Smooth muscle cell (in vitro differentiated cells): ENCODE measurements around the gene IST1. TPM values are rescaled to one million over a fixed set of nuclear protein-coding genes. Genes with fewer than 3 reads are reported as not detected.

Experiments used
- DNase-seq: peaks from one replicate; lab custom pipeline; 2025; ENCODE audit not compliant: unreplicated experiment; lab: John Stamatoyannopoulos, UW
- H2AFZ ChIP-seq: fragments of 200-600 bp; sonication (generic); 2 replicates; pipeline ENCODE4 v1.6.0; 2016; ENCODE audit warnings: antibody characterized with exemption, low read depth, mild to moderate bottlenecking
- H3F3A ChIP-seq: fragments of 200-600 bp; sonication (generic); 2 replicates; pipeline ENCODE4 v1.6.0; 2017; ENCODE audit warnings: antibody characterized with exemption, low read depth
- H3K27ac ChIP-seq: fragments of 200-600 bp; sonication (generic); 2 replicates; pipeline ENCODE4 v1.5.1; 2016; ENCODE audit warnings: low read depth, mild to moderate bottlenecking
- H3K27me3 ChIP-seq: fragments of 200-600 bp; sonication (generic); 2 replicates; pipeline ENCODE4 v1.6.1; 2016; ENCODE audit warnings: low read depth, mild to moderate bottlenecking
- H3K36me3 ChIP-seq: fragments of 200-600 bp; sonication (generic); 2 replicates; pipeline ENCODE4 v1.5.1; 2016; ENCODE audit warnings: low read depth
- H3K4me1 ChIP-seq: fragments of 200-600 bp; sonication (generic); 2 replicates; pipeline ENCODE4 v1.5.1; 2016; ENCODE audit warnings: low read depth
- H3K4me2 ChIP-seq: fragments of 200-600 bp; sonication (generic); 2 replicates; pipeline ENCODE4 v1.6.0; 2016; ENCODE audit warnings: mild to moderate bottlenecking
- H3K4me3 ChIP-seq: fragments of 200-600 bp; sonication (generic); 2 replicates; pipeline ENCODE4 v1.5.1; 2016; ENCODE audit warnings: mild to moderate bottlenecking
- H3K79me2 ChIP-seq: fragments of 200-600 bp; sonication (generic); 2 replicates; pipeline ENCODE4 v1.6.0; 2016; ENCODE audit warnings: low read depth, mild to moderate bottlenecking
- H3K9ac ChIP-seq: fragments of 200-600 bp; sonication (generic); 2 replicates; pipeline ENCODE4 v1.6.0; 2016; ENCODE audit warnings: low read depth
- H3K9me3 ChIP-seq: fragments of 200-600 bp; sonication (generic); replicated peaks from 2 replicates; pipeline ENCODE4 v1.5.1; 2016; ENCODE audit warnings: low read depth
- H4K20me1 ChIP-seq: fragments of 200-600 bp; sonication (generic); 2 replicates; pipeline ENCODE4 v1.6.0; 2016; ENCODE audit warnings: low read depth
- WGBS: methylation state at CpG from one replicate; pipeline ENCODE4 v1.1.7; 2016; ENCODE audit warnings: low lambda C conversion rate; 5-methylcytosine and 5-hydroxymethylcytosine counted together
- polyA plus RNA-seq: library from polyadenylated mRNA; unstranded; fragments of >200 nt; fragmentation: Nextera tagmentation; extraction: Ambion mirVana; gene quantifications from 2 replicates; pipeline ENCODE4 v1.2.1, GENCODE V29; 2016
- total RNA-seq: library from RNA; depleted of rRNA; stranded (reverse); fragments of >200 nt; gene quantifications from 2 replicates; pipeline ENCODE4 v1.2.3, GENCODE V29; 2014
- TF ChIP-seq, protein P1 (sequence below): fragments of 200-600 bp; sonication (generic); IDR thresholded peaks from 2 replicates; pipeline ENCODE4 v1.5.1; 2017; ENCODE audit warnings: borderline replicate concordance, mild to moderate bottlenecking, antibody characterized with exemption; ENCODE audit not compliant: insufficient read depth, poor library complexity, severe bottlenecking

IST1 gene
- total and polyA plus RNA-seq, 2 experiments from 2014 or later, result 125 to 220 TPM

DNA sequence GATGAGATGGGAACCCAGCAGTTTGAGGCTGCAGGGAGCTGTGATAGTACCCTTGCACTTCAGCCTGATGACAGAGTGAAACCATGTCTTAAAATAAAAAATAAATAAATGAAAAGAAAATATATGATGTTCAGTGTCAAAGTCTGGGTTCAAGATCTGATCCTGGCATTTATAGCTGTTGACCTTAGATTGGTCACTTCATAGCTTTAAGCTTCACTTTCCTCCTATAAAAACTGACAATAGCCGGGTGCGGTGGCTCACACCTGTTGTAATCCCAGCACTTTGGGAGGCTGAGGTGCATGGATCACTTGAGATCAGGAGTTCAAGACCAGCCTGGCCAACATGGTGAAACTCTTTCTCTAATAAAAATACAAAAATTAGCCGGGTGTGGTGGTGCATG, 6.2 kb upstream of the IST1 start:
- TF ChIP-seq, protein P1, sequence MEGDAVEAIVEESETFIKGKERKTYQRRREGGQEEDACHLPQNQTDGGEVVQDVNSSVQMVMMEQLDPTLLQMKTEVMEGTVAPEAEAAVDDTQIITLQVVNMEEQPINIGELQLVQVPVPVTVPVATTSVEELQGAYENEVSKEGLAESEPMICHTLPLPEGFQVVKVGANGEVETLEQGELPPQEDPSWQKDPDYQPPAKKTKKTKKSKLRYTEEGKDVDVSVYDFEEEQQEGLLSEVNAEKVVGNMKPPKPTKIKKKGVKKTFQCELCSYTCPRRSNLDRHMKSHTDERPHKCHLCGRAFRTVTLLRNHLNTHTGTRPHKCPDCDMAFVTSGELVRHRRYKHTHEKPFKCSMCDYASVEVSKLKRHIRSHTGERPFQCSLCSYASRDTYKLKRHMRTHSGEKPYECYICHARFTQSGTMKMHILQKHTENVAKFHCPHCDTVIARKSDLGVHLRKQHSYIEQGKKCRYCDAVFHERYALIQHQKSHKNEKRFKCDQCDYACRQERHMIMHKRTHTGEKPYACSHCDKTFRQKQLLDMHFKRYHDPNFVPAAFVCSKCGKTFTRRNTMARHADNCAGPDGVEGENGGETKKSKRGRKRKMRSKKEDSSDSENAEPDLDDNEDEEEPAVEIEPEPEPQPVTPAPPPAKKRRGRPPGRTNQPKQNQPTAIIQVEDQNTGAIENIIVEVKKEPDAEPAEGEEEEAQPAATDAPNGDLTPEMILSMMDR, result no peak
- H3K4me1 ChIP-seq, result no peaks in the 10 kb centered on the region
- H3K79me2 ChIP-seq, result no peaks in the 10 kb centered on the region
- no peaks in the 10 kb centered on the region for H3K36me3 ChIP-seq
- H3K9ac ChIP-seq, result no peak overlapping the region
- 88% methylated on average over 3 of the region's 3 CpGs for WGBS
- H3K27ac ChIP-seq, result no peak overlapping the region
- no peaks in the 10 kb centered on the region for H4K20me1 ChIP-seq
- no peak overlapping the region for H2AFZ ChIP-seq
- H3K27me3 ChIP-seq, result no peaks in the 10 kb centered on the region
- no peak overlapping the region for H3K4me3 ChIP-seq
- peaks cover 17% of the 10 kb centered on the region for H3F3A ChIP-seq
- no peak overlapping the region for H3K4me2 ChIP-seq
- DNase-seq, result no peak
- H3K9me3 ChIP-seq, result no peaks in the 10 kb centered on the region

DNA sequence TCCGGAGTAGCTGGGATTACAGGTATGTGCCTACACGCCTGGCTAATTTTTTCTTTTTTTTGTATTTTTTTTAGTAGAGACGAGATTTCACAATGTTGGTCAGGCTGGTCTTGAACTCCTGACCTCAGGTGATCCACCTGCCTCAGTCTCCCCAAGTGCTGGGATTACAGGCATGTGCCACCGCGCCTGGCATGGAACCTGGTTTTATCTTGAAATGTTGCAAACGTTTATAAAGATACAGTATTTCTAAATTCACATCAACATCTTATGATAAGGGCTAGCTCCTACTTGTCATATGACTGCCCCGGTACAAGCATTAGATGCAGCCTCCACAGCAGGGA, 1.5 kb upstream of the IST1 start:
- DNase-seq, result no peak
- H4K20me1 ChIP-seq, result peaks cover 30% of the 10 kb centered on the region
- H2AFZ ChIP-seq, result peak overlapping the region; percentile 61
- TF ChIP-seq, protein P1, result no peak
- H3K9ac ChIP-seq, result peak overlapping the region; percentile 95
- 59% methylated on average over 7 of the region's 7 CpGs for WGBS
- H3K79me2 ChIP-seq, result peaks cover 35% of the 10 kb centered on the region
- peak overlapping the region; percentile 98 for H3K27ac ChIP-seq
- peaks cover 13% of the 10 kb centered on the region for H3K4me1 ChIP-seq
- H3K27me3 ChIP-seq, result no peaks in the 10 kb centered on the region
- no peaks in the 10 kb centered on the region for H3K9me3 ChIP-seq
- H3K36me3 ChIP-seq, result no peaks in the 10 kb centered on the region
- H3F3A ChIP-seq, result peaks cover 17% of the 10 kb centered on the region
- peak overlapping the region; percentile 88 for H3K4me3 ChIP-seq
- H3K4me2 ChIP-seq, result peak overlapping the region; percentile 95

DNA sequence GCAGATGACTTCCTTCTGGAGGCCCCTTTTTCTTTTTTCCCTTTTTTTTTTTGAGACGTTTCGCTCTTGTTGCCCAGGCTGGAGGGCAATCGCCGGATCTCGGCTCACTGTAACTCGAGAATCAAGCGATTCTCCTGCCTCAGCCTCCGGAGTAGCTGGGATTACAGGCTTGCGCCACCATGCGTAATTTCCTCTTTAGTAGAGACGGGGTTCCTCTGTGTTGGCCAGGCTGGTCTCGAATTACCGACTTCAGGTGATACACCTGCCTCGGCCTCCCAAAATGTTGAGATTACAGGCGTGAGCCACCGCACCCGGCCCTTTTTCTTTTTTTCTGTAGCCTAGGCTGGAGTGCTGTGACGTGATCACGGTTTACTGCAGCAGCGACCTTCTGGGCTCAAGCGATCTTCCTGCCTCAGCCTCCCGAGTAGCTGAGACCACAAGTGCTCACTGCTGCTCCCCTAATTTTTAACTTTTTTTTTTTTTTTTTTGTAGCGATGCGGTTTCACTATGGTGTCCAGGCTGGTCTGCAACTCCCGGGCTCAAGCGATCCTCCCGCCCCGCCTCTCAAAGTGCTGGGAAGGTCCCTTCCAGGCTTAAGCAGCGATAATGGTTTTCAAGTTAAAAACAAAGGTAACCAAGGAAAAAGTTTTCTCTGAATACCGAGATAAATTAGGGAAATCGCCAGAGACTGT, 956 bp upstream of the IST1 start:
- Histone ChIP-seq H3K9me3 (no peaks in the 10 kb centered on the region), H3F3A (peaks cover 17% of the 10 kb centered on the region), H3K9ac (peak overlapping the region; percentile 95), H4K20me1 (peaks cover 35% of the 10 kb centered on the region), H2AFZ (peak overlapping the region; percentile 84), H3K4me1 (peaks cover 13% of the 10 kb centered on the region), H3K79me2 (peaks cover 40% of the 10 kb centered on the region), H3K27ac (peak overlapping the region; percentile 98), H3K4me3 (peak overlapping the region; percentile 88), H3K36me3 (no peaks in the 10 kb centered on the region), H3K27me3 (no peaks in the 10 kb centered on the region), H3K4me2 (peak overlapping the region; percentile 95)
- TF ChIP-seq, protein P1, result no peak
- WGBS, result under 1% methylated on average over 31 of the region's 31 CpGs
- no peak for DNase-seq
